Gastroesophageal sphincter (tissue), 4 donors: Measurements from ENCODE around the gene SSB. TPM values are rescaled to one million over a fixed set of nuclear protein-coding genes. Genes with fewer than 3 reads are reported as not detected.
"Not testable (repeated sequence)": the region's sequence is repeated elsewhere in the genome, so short reads cannot be mapped to it uniquely, and the experiment has no call there.

Experiments used
- ATAC-seq: fragments of 150-250 bp; one replicate; pipeline ENCODE4 v1.9.1; 2016; ENCODE audit warnings: mild to moderate bottlenecking, moderate library complexity
- H3K27ac ChIP-seq, 4 donors: fragments of 200-600 bp; sonication (generic) in 3 of 4; 1 replicate in 3 of 4; 2 replicates in 1 of 4; pipeline ENCODE4 v1.5.1; 2016 to 2019
- H3K27me3 ChIP-seq: fragments of 200-600 bp; sonication (generic); one replicate; pipeline ENCODE4 v1.5.1; 2019
- H3K36me3 ChIP-seq, 2 donors: fragments of 200-600 bp; sonication (generic); one replicate each; pipeline ENCODE4 v1.5.1; 2019; ENCODE audit warnings: control low read depth in 1 of 2
- H3K4me1 ChIP-seq, 3 donors: fragments of 200-600 bp; sonication (generic); 1 replicate in 2 of 3; 2 replicates in 1 of 3; pipeline ENCODE4 v1.5.1; 2016 to 2019; ENCODE audit warnings: control low read depth in 2 of 3
- H3K4me3 ChIP-seq, 2 donors: fragments of 200-600 bp; sonication (generic); one replicate each; pipeline ENCODE4 v1.5.1; 2019; ENCODE audit warnings: mild to moderate bottlenecking in 1 of 2, moderate library complexity in 1 of 2
- H3K9me3 ChIP-seq, 3 donors: fragments of 200-600 bp; sonication (generic); one replicate each; pipeline ENCODE4 v1.5.1; 2017 to 2019; ENCODE audit warnings: control low read depth in 2 of 3
- EP300 ChIP-seq: sonication (generic); formaldehyde crosslinking; IDR thresholded peaks from one replicate; pipeline ENCODE4 v1.6.1; 2017; ENCODE audit warnings: antibody characterized with exemption, mild to moderate bottlenecking
- POLR2A ChIP-seq, 2 donors: fragments of 450-650 bp; IDR thresholded peaks; one replicate each; pipeline ENCODE4 v1.6.1; 2017; ENCODE audit warnings: antibody characterized with exemption in 2 of 2, mild to moderate bottlenecking in 2 of 2, moderate library complexity in 1 of 2
- POLR2AphosphoS5 ChIP-seq: sonication (generic); formaldehyde crosslinking; IDR thresholded peaks from one replicate; pipeline ENCODE4 v1.6.1; 2017; ENCODE audit warnings: antibody characterized with exemption
- WGBS, 2 donors: methylation state at CpG; one replicate each; pipeline ENCODE4 v1.1.5; 2018; ENCODE audit warnings: low coverage in 1 of 2; 5-methylcytosine and 5-hydroxymethylcytosine counted together
- total RNA-seq, 4 donors: library from RNA; depleted of rRNA; stranded (reverse); fragments of >200 nt; gene quantifications; one replicate each; pipeline ENCODE4 v1.1.0, GENCODE V29; 2016
- TF ChIP-seq, protein P1 (sequence below), 4 experiments: fragments of 200-600 bp in 2 of 4; fragments of 450-650 bp in 2 of 4; sonication (generic) in 1 of 4; IDR thresholded peaks; one replicate each; pipeline ENCODE4 v1.5.1; 2017 to 2019; ENCODE audit warnings: antibody characterized with exemption in 4 of 4, mild to moderate bottlenecking in 2 of 4, moderate library complexity in 2 of 4

Gene SSB
- total RNA-seq, 4 donors from 2014 or later: 60.6 to 102 (median 78.3) TPM

DNA sequence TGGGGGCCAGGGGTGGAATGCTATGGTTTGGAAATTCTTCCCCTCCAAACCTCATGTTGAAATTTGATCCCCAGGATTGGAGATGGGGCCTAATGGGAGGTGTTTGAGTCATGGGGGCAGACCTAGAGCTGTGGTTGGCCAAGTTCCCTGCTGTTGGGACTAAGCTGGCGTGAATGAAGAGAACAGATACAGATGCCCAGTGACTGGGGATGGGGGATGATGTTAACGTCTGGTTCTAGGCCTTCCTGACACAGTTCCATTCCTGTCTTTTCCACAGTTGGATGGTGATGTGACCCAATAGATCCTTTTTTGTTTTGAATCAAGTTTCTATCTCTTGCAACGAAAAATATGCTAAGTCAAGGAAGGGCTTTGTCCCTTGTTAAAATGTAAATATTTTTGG, 41.3 kb upstream of the SSB start:
- ATAC-seq: no peak
- Histone ChIP-seq H3K27ac (no peak overlapping the region), H3K4me1 (no peaks in the 10 kb centered on the region), H3K4me3 (no peak overlapping the region), H3K36me3 (no peaks in the 10 kb centered on the region), H3K9me3 (no peaks in the 10 kb centered on the region), H3K27me3 (no peaks in the 10 kb centered on the region)
- WGBS, 2 donors: 78% methylated on average over 3 of the region's 3 CpGs; no CpG with 5 or more reads in 1 of the 2 donors
- TF ChIP-seq, protein P1, sequence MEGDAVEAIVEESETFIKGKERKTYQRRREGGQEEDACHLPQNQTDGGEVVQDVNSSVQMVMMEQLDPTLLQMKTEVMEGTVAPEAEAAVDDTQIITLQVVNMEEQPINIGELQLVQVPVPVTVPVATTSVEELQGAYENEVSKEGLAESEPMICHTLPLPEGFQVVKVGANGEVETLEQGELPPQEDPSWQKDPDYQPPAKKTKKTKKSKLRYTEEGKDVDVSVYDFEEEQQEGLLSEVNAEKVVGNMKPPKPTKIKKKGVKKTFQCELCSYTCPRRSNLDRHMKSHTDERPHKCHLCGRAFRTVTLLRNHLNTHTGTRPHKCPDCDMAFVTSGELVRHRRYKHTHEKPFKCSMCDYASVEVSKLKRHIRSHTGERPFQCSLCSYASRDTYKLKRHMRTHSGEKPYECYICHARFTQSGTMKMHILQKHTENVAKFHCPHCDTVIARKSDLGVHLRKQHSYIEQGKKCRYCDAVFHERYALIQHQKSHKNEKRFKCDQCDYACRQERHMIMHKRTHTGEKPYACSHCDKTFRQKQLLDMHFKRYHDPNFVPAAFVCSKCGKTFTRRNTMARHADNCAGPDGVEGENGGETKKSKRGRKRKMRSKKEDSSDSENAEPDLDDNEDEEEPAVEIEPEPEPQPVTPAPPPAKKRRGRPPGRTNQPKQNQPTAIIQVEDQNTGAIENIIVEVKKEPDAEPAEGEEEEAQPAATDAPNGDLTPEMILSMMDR (IDR thresholded peaks at IDR 0.05): no peak
- TF ChIP-seq POLR2A (IDR thresholded peaks at IDR 0.05): no peak
- no peak for TF ChIP-seq EP300
- no peak for TF ChIP-seq POLR2AphosphoS5

DNA sequence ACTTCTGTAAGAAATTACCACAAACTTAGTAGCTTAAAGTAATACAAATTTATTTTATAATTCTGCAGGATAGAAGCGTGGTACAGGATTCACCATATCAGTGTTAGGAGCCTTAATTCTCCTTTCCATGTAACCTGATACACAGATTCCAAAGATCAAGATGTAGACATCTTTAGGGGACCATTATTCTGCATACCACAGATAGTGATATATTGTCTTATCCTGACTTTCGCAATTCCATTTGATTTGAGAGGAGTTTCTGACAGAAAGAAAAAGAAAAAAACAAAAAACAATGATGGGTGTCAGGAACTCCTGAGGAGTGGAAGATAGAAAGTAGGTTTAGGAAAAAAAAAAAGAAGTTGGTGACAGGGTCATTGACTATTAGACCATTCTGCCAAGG, 40.9 kb upstream of the SSB start:
- H3K4me1 ChIP-seq: no peaks in the 10 kb centered on the region
- TF ChIP-seq EP300 (no peak), POLR2A (IDR thresholded peaks at IDR 0.05) (no peak), POLR2AphosphoS5 (no peak)
- TF ChIP-seq, protein P1 (IDR thresholded peaks at IDR 0.05): no peak
- H3K36me3 ChIP-seq: no peaks in the 10 kb centered on the region
- no peak for ATAC-seq
- no peaks in the 10 kb centered on the region for H3K9me3 ChIP-seq
- H3K27me3 ChIP-seq: no peaks in the 10 kb centered on the region
- no peak overlapping the region for H3K27ac ChIP-seq
- 88 to 91% methylated on average over 1 to 2 of the region's 2 CpGs for WGBS, 2 donors
- no peak overlapping the region for H3K4me3 ChIP-seq

DNA sequence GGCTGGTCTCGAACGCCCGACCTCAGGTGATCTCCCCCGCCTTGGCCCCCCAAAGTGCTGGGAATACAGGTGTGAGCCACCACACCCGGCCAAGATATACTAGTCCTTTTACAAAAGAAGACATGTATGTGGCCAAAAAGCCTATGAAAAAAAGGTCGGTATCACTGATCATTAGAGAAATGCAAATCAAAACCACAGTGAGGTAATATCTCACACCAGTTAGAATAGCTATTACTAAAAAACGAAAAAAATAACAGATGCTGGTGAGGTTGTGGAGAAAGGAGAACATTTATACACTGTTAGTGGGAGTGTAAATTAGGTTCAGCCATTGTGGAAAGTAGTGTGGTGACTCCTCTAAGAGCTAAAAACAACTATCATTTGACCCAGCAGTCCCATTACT, 38.7 kb upstream of the SSB start:
- Histone ChIP-seq H3K4me3 (no peak overlapping the region), H3K27ac (no peak overlapping the region), H3K4me1 (no peaks in the 10 kb centered on the region), H3K27me3 (no peaks in the 10 kb centered on the region), H3K36me3 (no peaks in the 10 kb centered on the region), H3K9me3 (no peaks in the 10 kb centered on the region)
- TF ChIP-seq POLR2A (IDR thresholded peaks at IDR 0.05): no peak
- no peak for ATAC-seq
- WGBS, 2 donors: 0 to 50% methylated on average over 1 to 2 of the region's 7 CpGs

DNA sequence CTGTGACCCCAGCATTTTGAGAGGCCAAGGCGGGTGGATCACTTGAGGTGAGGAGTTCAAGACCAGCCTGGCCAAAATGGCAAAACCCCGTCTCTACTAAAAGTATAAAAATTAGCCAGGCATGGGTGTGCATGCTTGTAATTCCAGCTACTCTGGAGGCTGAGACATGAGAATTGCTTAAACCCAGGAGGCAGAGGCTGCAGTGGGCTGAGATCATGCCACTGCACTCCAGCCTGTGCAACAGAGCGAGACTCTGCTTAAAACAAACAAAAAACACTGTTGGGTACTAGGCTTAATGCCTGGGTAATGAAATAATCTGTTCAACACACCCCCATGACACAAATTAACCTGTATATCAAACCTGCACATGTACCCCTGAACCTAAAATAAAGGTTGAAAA, 37.9 kb upstream of the SSB start:
- H3K4me1 ChIP-seq, H3K27ac ChIP-seq, ATAC-seq, H3K27me3 ChIP-seq, H3K4me3 ChIP-seq, H3K9me3 ChIP-seq, H3K36me3 ChIP-seq: not testable (repeated sequence)
- 100% methylated on average over 1 to 3 of the region's 3 CpGs for WGBS, 2 donors

DNA sequence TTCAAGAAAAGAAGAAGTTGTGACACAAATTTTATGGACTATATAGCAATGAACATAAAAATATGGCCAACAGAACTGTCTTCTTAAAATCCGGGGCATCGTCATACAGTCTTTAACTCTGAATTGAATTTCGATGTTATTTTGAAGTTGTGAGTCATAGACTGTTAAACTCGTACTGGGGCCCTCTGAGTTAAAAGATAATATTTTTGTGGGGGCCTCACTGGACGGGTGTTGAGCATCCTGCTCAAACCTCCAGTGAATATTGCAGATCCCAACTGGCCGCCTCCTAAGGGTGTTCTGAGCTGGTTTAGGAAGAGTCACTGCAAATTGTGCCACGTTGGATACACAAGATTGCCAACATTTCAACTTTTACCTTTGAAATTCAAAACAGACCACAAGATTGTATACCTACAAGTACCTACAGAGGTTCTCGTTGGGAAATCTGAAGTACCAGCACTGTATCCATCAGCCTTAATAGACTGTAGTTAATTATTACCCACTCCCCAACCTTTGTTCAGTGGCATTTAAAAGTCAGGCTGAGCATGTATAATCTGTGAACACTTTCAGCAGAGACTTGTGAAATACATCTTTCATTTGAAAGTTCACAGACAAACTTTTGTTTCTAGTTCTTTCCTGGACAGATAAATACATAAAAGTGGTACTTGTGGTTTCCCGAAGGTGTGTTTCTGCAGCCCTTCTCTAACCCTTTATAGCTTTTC, 37.3 kb upstream of the SSB start:
- ATAC-seq: no peak
- TF ChIP-seq EP300 (no peak), POLR2AphosphoS5 (no peak), POLR2A (IDR thresholded peaks at IDR 0.05) (no peak)
- Histone ChIP-seq H3K27ac (no peak overlapping the region), H3K9me3 (no peaks in the 10 kb centered on the region), H3K4me3 (no peak overlapping the region), H3K36me3 (no peaks in the 10 kb centered on the region), H3K27me3 (no peaks in the 10 kb centered on the region), H3K4me1 (no peaks in the 10 kb centered on the region)
- 89 to 90% methylated on average over 8 to 9 of the region's 9 CpGs for WGBS, 2 donors

DNA sequence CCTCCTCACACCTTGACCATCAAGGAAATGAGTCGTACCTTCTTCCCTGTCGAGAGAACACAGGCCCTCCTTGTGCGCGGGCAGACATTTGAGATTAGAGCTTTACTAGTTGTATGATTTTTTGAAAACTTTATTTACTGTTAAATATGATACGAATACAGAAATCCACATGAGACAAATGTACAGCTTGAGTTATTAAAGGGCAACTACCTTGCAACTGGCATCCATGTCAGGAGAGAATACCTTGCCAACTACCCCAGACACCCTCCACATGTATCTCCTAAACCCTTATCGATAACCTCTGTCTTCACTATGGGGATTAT, 36.7 kb upstream of the SSB start:
- H3K27me3 ChIP-seq: no peaks in the 10 kb centered on the region
- 81 to 92% methylated on average over 6 of the region's 6 CpGs for WGBS, 2 donors
- TF ChIP-seq POLR2A (IDR thresholded peaks at IDR 0.05) (no peak), POLR2AphosphoS5 (no peak), EP300 (no peak)
- TF ChIP-seq, protein P1 (IDR thresholded peaks at IDR 0.05): no peak
- no peak overlapping the region for H3K4me3 ChIP-seq
- peaks cover 0 to 2% (median 0%) of the 10 kb centered on the region in 3 donors for H3K4me1 ChIP-seq
- ATAC-seq: no peak
- H3K27ac ChIP-seq: no peak overlapping the region
- H3K36me3 ChIP-seq: no peaks in the 10 kb centered on the region
- no peaks in the 10 kb centered on the region for H3K9me3 ChIP-seq
